T47D (cell line): ENCODE results near the gene RBMS3.
A peak's percentile ranks its signal among the peaks of the same experiment; 100 is the strongest.

Experiments
- DNase-seq, 2 experiments: peaks; one replicate each; pipeline versions ENCODE4 v3.0.0 to v3.0.0-alpha.2; 2011 to 2012; ENCODE audit warnings: low read depth in 1 of 2, low spot score in 1 of 2
- JUND ChIP-seq: IDR thresholded peaks from 2 replicates; pipeline ENCODE4 v1.6.1; 2012; ENCODE audit warnings: low read depth
- in situ Hi-C: cut with HindIII; loops from 2 replicates; pipeline ENCODE4 v1.10.0; 2016; ENCODE audit warnings: low sequenced_read_pairs, low pct_unique_long_range_greater_than_20kb

The RBMS3 gene

DNA sequence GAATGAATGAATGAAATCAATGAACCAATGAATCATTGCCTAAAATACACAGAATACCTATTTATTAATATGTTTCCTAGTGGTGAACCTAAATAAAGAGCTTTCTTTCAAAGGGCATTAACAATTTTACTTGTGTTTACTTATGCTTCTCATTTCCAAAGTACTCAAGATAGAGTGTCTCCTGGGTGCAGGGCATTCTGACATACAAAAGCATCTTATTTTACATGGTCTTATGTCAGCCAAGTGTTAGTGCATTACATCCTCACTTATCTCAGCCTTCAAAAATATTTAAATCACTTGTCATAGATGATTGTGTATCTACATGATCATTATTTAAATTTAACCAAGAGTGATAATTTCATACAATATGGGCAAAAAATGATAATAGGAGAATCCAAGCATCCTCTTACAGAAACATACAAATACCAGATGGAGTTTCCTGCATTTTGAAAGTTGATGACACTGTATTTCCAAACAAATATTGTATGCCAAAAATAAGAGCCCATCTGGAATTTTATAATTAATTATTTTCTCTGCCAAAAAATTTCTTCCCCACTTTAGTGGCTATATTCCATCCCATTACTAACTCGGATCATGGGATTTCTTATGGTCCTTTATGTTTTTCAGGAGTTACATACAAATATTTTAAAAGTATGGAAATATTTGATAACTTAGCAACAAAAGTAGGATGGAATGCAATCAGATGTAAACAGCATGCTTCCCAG, 279.0 kb downstream of the RBMS3 start:
- TF ChIP-seq JUND, result no peak
- no peak for DNase-seq
- in situ Hi-C loops, result no loop called here

DNA sequence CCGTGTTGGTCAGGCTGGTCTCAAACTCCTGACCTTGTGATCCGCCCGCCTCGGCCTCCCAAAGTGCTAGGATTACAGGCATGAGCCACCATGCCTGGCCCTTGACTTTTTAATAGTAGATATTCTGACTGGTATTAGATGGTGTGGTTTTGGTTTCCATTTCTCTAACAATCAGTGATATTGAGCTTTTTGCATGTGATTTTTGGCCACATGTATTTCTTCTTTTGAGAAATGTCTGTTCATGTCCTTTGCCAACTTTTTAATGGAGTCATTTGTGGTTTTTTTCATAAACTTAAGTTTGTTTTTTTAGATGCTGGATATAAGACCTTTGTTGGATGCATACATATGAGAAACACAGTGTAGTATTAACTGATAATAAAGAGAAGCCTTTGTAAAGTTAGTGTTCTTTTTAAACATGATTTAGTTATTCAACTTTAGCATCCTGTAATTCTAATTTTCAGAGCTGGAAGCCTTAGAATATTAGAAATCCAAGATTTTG, 280.8 kb downstream of the RBMS3 start:
- in situ Hi-C loops, result no loop called here
- no peak for TF ChIP-seq JUND
- no peak for DNase-seq

DNA sequence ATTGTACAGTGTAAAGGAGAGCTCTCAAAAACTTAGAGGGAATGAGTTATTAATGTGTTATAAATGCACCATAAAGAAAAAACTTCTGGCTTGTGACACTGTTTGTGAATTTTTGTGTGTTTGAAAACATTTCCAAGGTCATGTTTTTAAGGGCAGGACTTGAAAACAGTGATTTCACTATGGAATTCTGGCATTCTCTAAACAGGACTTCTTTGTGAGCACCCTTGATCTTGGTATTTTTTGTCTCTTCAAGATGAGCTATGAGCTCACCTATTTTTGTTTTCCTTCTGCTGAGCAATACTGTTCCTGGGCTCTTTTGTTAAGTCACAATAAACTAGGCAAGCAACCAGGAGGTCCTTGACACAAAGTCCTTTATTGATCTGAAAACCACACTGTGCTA, 284.4 kb downstream of the RBMS3 start:
- TF ChIP-seq JUND, result no peak
- no peak for DNase-seq
- in situ Hi-C loops, result no loop called here

DNA sequence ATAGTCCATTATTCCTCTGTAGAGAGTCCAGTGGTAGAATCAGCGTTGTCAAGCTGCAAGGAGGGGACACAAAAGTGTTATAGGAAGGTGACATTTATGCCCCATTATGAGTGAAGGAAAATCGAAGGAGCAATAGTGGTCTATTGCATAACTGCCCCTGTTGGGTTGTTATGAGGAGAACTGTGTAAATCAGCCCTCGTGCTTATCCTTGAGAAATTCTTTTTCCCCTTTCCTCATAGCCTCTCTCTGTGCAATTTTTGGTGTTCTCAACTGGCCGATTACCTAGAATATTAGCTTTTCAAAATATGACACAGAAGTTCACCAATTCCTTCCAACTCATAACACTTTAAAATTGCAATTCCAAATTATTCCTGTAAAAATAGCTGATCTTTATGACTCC, 286.6 kb downstream of the RBMS3 start:
- DNase-seq, result no peak
- in situ Hi-C loops, result no loop called here
- no peak for TF ChIP-seq JUND

DNA sequence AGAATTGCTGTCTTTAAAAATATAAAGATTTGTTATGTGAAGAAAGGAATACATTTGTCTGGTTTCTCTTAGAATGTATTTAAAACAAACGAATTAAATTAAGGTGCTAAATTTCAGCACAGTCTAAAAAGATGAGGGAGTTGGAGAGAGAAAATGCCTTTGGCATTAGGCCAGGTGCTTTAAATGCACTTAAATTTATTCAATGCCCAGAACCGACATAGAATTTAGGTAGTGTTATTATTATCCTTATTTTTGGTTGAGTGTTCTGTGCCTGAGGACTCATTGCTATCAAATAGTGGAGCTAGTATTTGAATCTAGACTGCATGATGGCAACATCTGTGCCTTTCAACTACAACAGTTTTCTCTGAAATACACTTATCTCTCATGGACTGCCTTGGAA, 287.5 kb downstream of the RBMS3 start:
- DNase-seq, result no peak
- no peak for TF ChIP-seq JUND
- in situ Hi-C loops, result no loop called here

DNA sequence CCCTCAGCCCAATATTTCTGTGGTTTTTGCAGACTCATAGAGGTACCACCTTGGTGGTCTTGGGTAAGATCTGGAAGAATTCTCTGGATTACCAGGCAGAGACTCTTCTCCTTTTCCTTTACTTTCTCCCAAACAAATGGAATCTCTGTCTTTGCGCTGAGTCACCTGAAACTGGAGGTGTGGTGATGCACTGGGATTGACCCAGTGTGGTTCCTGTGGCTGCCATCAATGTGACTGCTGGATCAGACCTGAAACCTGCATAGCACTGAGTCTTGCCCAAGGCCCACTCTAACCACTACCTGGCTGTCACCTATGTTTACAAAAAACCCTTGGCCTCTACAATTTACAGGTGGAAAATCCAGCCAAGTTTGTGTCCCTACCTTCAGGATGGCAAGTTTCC, 295.3 kb downstream of the RBMS3 start:
- in situ Hi-C loops, result no loop called here
- no peak for TF ChIP-seq JUND

DNA sequence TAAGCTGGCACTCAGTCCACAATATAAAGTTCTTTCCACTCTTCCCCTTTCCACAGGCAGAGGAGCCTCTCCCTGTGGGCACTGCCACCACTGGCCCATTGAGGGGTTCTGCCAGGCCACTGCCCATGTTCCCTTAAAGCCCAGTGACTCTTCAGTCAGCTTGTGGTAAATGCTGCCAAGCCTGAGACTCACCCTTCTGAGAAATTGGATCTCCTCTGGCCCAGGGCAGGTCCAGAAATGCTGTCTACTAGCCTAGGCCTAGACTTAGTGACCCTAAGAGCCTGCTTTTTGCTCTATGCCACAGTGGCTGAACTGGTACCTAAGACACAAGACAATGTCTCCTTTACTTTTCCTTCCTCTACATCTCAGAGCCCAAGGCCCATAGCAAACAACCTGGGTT, 295.8 kb downstream of the RBMS3 start:
- no peak for TF ChIP-seq JUND
- DNase-seq, result no peak
- in situ Hi-C loops, result no loop called here

More for the DNA sequence above, 295.3 kb downstream of the RBMS3 start:
- no peak for DNase-seq

DNA sequence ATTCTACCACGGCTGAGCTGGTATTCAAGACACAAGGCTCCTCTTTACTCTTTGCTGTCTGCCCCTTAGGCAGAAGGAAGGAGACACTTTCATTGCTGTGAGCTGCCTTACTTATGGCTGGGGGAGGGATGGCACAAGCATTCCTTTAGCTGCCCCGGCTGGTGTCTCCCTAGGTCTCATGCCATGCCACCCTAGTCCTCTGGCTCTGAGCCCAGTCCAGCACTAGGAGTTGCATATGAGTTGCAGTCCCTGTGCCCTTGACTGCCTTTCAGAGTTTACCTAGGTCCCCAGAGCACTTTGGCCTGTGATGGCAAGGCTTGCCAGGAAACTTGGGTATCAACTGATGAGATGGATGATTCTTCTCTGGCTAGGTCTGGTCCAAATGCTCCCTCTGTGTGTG, 296.4 kb downstream of the RBMS3 start:
- in situ Hi-C loops, result no loop called here
- DNase-seq, result no peak
- no peak for TF ChIP-seq JUND

DNA sequence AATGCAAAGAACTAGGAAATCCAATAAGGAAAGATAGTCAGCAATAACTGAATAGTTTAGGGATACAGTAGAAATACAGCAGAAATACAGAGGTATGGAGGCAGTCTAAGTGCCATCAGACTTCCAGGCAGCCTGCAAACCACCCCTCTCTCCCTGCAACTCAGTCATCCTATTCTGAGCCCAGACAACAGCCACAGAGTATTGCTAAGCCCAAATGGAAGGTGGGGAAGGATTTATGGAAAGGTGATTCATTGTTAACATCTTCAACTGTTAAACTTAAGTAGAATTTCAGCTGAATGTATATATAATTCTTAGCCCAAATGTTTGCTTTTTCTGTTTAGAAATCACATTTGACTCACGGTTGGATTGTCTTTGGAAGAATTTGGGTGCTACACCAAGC, 300.4 kb downstream of the RBMS3 start:
- in situ Hi-C loops, result no loop called here
- TF ChIP-seq JUND, result no peak
- no peak for DNase-seq

DNA sequence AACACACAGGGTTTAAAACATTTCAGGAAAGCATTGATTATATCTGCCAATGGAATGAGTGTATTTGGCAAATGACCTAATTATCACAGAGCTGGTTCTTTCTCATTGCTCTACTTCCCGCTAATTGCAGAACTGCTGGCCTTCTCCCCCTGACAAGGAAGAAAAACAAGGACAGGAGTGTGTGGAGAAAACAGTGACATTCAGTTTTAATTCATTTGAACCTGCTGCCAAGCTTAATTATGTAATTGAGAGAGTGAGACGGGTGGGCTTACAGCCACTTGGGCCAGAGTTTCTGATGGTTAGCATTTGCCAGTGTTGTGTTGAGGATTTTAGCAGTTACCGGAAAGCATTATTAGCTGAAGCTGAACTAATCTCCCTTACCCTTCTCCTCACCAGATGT, 301.4 kb downstream of the RBMS3 start:
- TF ChIP-seq JUND, result no peak
- no peak for DNase-seq
- in situ Hi-C loops, result no loop called here

DNA sequence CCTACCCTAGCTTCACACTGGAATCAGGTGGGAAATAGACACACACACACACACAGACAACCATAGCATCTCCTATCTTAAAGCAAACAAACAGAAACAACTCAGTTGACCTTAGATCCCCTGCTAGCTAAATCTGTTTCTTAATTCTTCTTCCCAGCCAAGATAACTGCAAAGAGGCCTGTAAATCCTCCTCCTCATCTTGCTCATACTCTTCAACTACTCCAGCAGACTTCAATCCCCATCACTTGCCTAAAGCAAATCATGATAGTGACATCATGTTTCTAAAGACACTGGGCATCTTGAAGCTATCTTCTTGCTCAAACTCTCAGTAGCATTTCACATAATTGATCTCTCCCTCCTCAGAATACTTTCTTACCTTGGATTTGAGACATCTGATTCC, 303.0 kb downstream of the RBMS3 start:
- no peak for TF ChIP-seq JUND
- in situ Hi-C loops, result no loop called here
- no peak for DNase-seq

DNA sequence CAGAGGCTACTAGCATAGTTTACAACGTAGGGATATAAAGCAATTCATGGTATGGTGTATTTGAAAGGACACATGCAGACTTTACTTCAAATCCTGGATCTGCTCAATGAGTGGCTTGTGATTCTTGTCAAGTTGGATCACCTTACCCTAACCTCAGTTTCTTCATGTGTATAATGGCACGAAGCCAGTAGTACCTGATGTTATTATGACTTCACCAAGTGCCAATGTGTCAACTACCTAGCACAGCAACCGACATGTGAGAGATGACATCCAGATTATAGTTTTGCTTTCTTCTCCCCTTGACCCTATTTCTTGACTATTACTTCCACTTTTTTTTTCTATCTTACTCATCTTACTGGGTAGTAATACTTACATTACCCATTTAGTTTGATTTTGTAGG, 304.5 kb downstream of the RBMS3 start:
- in situ Hi-C loops, result no loop called here
- peak in 1 of 2 experiments; percentile 39 for DNase-seq
- TF ChIP-seq JUND, result no peak

DNA sequence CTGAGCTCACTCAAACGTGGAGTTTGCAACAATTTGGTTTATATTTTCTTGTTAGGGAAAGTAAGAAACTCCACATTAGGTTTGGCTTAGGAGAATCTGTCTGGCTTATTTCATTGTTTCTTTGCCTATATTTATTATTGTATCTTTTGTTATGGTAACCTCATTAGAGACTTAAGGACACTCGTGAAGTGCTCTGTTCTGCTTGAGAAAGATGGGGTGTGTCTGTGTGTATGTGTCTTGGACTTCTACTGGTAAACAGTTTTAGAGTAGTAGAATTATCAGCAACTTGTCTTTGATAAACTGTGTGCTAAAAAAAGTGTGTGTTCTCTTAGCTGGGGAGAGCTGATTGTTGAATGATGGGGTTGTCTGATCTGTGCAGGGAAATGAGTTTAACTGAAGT, 306.5 kb downstream of the RBMS3 start:
- in situ Hi-C loops, result no loop called here
- no peak for TF ChIP-seq JUND
- DNase-seq, result no peak

DNA sequence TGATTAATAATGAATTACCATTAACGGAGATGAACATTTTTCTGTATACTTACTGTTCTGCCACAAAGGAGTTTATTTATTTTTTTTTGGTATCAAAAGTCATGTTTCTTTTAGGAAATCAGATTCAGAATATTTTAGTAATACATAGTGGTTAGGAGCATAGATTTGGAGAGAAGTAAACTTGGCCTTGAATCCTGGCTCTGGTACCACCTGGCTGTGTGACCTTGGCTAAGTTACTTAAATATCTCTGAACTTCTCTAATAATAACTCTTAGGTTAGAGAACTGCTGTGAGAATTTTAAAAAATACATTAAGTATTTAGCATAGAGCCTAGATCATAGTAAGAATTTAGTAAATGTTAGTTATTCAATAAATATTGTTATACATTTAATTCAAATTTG, 309.1 kb downstream of the RBMS3 start:
- DNase-seq, result no peak
- in situ Hi-C loops, result no loop called here
- no peak for TF ChIP-seq JUND
